HL-60 (cell line): Measurements from ENCODE around the gene DBI.
A peak's percentile ranks its signal among the peaks of the same experiment; 100 is the strongest.
"Not testable (repeated sequence)": the region's sequence is repeated elsewhere in the genome, so short reads cannot be mapped to it uniquely, and the experiment has no call there.

Source experiments
- DNase-seq, 2 experiments: peaks; one replicate each; pipeline ENCODE4 v3.0.0-alpha.2; 2010 to 2020; ENCODE audit warnings: low read depth in 1 of 2, low spot score in 1 of 2
- H3K27ac ChIP-seq: fragments of 250-450 bp; sonication (Bioruptor Pico); replicated peaks from 2 replicates; pipeline ENCODE4 v1.5.1; 2020; ENCODE audit warnings: mild to moderate bottlenecking, moderate library complexity
- H3K27me3 ChIP-seq: fragments of 250-450 bp; sonication (Bioruptor Pico); 2 replicates; pipeline ENCODE4 v1.5.1; 2021; ENCODE audit warnings: mild to moderate bottlenecking, moderate library complexity; ENCODE audit not compliant: insufficient read depth, poor library complexity, severe bottlenecking
- H3K4me3 ChIP-seq: replicated peaks from 2 replicates; pipeline ENCODE4 v1.5.1; 2011; ENCODE audit warnings: mild to moderate bottlenecking, control low read depth, low read length; ENCODE audit not compliant: insufficient read depth
- GABPA ChIP-seq: IDR thresholded peaks from 2 replicates; pipeline ENCODE4 v1.6.1; 2012; ENCODE audit warnings: low read depth
- POLR2AphosphoS5 ChIP-seq: IDR thresholded peaks from 2 replicates; pipeline ENCODE4 v1.6.1; 2012; ENCODE audit warnings: low read depth
- SPI1 ChIP-seq: IDR thresholded peaks from 2 replicates; pipeline ENCODE4 v1.6.1; 2012; ENCODE audit warnings: low read depth, mild to moderate bottlenecking, borderline replicate concordance
- TF ChIP-seq, protein P1 (sequence below): IDR thresholded peaks from 2 replicates; pipeline ENCODE4 v1.6.1; 2012; ENCODE audit warnings: low read depth; ENCODE audit not compliant: insufficient replicate concordance
- TF ChIP-seq, protein P2 (sequence below): IDR thresholded peaks from one replicate; pipeline ENCODE4 v1.5.1; 2011; ENCODE audit warnings: low read length, control low read depth, inconsistent platforms; ENCODE audit not compliant: insufficient read depth

The DBI gene

DNA sequence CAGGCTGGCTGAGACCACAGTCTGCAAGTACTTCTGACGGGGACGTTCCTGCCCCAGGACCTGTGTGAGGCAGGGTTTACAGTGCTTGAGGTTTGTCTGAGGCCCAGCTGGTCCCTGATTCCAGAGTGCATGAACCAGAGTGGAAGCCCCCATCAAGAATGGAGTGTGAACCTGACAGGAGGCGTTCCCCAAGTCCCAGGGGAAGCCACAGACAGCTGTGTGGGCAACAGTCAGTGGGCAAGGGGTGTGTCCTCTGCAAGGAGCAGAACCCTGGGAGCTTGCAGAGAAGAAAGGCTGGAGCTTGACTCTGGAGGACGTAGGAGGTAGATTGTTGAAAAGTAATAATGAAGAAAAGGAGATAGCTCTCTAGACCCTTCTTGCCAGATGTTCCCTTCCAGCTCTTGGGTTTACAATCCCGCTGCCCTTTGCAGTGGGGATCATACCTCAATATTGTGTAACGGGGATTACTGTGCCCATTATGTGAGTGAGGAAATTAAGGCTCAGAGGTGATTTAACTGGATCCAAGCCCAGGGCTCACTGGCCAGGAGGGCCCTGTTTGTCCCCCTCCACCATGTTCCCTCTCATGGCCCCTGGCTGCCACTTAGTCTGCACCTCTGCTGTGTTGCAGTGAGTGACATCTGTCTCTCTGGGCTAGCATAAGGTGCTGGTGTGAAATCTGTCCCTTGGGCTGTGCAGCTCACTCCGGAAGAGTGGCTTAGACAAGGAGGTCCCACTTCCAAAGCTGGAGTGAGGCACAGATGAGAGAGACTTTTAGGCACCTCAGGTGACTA, 6.2 kb downstream of the DBI start:
- Histone ChIP-seq H3K27me3 (no peaks in the 10 kb centered on the region), H3K27ac (peak overlapping the region; percentile 61), H3K4me3 (no peak overlapping the region)
- TF ChIP-seq SPI1 (no peak), GABPA (no peak), POLR2AphosphoS5 (peak; percentile 31; the same call in 1 of the 2 replicates)
- DNase-seq: no peak

DNA sequence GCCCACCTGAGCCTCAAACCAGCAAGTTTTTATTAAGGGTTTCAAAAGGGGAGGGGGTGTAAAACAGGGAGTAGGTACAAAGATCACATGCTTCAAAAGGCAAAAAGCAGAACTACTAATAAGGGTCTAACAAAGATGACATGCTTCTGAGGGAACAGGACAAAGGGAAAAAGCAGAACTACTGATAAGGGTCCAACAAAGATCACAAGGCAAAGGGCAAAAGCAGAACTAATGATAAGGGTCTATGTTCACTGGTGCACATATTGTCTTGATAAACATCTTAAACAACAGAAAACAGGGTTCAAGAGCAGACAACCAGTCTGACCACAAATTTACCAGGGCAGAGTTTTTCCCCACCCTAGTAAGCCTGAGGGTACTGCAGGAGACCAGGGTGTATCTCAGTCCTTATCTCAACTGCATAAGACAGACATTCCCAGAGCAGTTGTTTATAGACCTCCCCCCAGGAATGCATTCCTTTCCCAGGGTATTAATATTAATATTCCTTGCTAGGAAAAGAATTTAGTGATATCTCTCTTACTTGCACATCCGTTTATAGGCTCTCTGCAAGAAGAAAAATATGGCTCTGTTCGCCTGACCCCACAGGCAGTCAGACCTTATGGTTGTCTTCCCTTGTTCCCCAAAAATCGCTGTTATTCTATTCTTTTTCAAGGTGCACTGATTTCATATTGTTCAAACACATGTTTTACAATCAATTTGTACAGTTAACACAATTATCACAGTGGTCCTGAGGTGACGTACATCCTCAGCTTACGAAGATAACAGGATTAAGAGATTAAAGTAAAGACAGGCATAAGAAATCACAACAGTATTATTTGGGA, 7.3 kb downstream of the DBI start:
- not testable (repeated sequence) for H3K27me3 ChIP-seq, H3K4me3 ChIP-seq
- H3K27ac ChIP-seq: peak overlapping the region; percentile 61
- DNase-seq: peak in 1 of 2 experiments; percentile 59
- peak; percentile 46; the same call in 1 of the 2 replicates for TF ChIP-seq SPI1

DNA sequence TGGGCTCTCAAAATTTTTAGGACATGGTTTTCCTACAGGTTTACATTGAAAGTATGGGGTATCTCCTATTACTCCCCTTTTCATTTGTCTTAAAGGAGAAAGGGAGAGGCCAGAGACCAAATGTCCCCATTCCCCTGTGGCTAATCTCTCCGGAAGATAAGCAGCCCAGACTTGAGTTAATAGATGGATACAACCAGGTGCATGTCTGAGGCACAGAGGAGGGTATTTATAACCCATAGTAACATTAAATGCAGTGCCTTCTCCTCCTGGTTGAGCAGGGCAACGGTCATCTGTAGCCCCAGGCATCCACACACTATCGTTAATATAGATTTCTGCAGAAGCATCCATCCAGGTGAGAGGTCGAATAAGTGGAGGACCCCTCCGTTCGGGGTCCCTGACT, 9.6 kb downstream of the DBI start:
- DNase-seq, H3K27ac ChIP-seq, H3K27me3 ChIP-seq, H3K4me3 ChIP-seq: not testable (repeated sequence)

DNA sequence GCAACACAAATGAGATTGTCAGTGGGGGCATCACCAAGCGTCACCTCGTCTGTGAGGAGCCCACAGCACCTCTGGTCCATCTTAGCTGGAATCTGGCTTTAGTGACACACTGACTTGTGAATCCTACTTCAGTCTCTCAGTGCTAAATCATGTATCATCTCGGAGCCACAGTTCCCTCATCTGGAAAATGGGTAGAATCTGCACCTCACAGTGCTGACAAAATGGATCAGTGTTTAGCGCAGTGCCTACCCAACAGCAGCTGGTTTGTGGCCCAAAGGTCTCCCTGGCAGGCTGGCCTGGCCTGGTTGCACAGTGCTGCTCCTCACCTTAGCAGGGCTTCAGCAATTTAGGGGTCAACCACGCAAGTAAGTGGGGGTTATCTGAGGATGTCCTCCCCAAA, 10.0 kb downstream of the DBI start:
- H3K27ac ChIP-seq: peak overlapping the region; percentile 52

DNA sequence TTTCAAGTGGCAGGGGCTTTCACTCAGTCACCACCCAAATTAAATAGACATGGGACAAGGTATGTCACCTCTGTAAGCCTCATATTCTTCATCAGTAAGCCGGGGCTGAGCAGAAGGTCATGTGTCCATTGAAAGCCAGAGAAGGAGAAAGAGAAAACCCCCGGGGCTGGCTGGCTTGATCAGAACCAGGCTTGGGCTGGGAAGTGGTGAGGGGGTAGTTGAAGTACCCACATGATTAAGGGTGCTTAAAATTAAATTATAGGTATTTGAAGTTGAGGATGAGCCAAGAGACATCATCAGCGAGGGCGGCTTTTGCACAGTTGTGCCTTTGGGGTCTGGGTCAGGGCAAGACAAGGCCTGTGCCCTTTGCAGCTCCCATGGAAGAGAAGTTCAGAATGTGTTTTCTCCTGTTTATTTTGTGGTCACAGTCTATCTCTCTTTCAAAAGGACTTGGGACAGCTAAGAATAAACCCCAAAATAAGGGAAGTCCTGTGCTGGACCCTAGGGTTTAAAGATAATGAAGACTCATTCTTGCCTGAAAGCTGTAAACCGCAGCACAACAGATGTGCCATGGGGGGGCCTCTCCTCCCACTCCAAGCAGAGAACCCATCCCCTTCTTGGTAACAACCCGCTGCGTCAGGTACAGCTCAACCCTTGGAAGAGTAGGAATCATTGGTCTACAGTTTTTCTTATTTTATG, 10.7 kb downstream of the DBI start:
- no peaks in the 10 kb centered on the region for H3K27me3 ChIP-seq
- H3K27ac ChIP-seq: peak overlapping the region; percentile 52
- peak in 1 of 2 experiments; percentile 90 for DNase-seq
- no peak overlapping the region for H3K4me3 ChIP-seq
- TF ChIP-seq, protein P1, sequence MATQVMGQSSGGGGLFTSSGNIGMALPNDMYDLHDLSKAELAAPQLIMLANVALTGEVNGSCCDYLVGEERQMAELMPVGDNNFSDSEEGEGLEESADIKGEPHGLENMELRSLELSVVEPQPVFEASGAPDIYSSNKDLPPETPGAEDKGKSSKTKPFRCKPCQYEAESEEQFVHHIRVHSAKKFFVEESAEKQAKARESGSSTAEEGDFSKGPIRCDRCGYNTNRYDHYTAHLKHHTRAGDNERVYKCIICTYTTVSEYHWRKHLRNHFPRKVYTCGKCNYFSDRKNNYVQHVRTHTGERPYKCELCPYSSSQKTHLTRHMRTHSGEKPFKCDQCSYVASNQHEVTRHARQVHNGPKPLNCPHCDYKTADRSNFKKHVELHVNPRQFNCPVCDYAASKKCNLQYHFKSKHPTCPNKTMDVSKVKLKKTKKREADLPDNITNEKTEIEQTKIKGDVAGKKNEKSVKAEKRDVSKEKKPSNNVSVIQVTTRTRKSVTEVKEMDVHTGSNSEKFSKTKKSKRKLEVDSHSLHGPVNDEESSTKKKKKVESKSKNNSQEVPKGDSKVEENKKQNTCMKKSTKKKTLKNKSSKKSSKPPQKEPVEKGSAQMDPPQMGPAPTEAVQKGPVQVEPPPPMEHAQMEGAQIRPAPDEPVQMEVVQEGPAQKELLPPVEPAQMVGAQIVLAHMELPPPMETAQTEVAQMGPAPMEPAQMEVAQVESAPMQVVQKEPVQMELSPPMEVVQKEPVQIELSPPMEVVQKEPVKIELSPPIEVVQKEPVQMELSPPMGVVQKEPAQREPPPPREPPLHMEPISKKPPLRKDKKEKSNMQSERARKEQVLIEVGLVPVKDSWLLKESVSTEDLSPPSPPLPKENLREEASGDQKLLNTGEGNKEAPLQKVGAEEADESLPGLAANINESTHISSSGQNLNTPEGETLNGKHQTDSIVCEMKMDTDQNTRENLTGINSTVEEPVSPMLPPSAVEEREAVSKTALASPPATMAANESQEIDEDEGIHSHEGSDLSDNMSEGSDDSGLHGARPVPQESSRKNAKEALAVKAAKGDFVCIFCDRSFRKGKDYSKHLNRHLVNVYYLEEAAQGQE: no peak
- TF ChIP-seq GABPA (no peak), POLR2AphosphoS5 (peak; percentile 86), SPI1 (peak; percentile 93)
- TF ChIP-seq, protein P2, sequence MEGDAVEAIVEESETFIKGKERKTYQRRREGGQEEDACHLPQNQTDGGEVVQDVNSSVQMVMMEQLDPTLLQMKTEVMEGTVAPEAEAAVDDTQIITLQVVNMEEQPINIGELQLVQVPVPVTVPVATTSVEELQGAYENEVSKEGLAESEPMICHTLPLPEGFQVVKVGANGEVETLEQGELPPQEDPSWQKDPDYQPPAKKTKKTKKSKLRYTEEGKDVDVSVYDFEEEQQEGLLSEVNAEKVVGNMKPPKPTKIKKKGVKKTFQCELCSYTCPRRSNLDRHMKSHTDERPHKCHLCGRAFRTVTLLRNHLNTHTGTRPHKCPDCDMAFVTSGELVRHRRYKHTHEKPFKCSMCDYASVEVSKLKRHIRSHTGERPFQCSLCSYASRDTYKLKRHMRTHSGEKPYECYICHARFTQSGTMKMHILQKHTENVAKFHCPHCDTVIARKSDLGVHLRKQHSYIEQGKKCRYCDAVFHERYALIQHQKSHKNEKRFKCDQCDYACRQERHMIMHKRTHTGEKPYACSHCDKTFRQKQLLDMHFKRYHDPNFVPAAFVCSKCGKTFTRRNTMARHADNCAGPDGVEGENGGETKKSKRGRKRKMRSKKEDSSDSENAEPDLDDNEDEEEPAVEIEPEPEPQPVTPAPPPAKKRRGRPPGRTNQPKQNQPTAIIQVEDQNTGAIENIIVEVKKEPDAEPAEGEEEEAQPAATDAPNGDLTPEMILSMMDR: no peak

More for the DNA sequence above, 10.0 kb downstream of the DBI start:
- DNase-seq: no peak
- TF ChIP-seq GABPA: no peak
- TF ChIP-seq, protein P2: no peak
- TF ChIP-seq POLR2AphosphoS5: no peak
- Histone ChIP-seq H3K4me3 (no peak overlapping the region), H3K27me3 (no peaks in the 10 kb centered on the region)
